H1 (cell line): Measurements from ENCODE around the gene MYOM3. TPM values are rescaled to one million over a fixed set of nuclear protein-coding genes. Genes with fewer than 3 reads are reported as not detected.

Experiments
- CTCF ChIA-PET: fragments of 300-600 bp; sonication (Branson Sonifier 250); formaldehyde crosslinking; loops from one replicate; lab custom pipeline; 2021; ENCODE audit not compliant: partially characterized antibody; lab: Charles Lee
- POLR2A ChIA-PET: fragments of 300-600 bp; sonication (Branson Sonifier 250); formaldehyde crosslinking; loops from one replicate; lab custom pipeline; 2021; ENCODE audit warnings: inconsistent platforms; ENCODE audit not compliant: partially characterized antibody; lab: Charles Lee
- DNase-seq, 2 experiments: peaks; one replicate each; pipeline versions ENCODE4 v3.0.0 to v3.0.0-alpha.2; 2010 to 2022; ENCODE audit warnings: low spot score in 2 of 2, low read depth in 1 of 2, mixed read lengths in 1 of 2
- FAIRE-seq: peaks from 2 replicates; lab custom pipeline; 2011; peaks lifted over from hg19 to GRCh38; lab: Jason Lieb, UNC
- H2AFZ ChIP-seq: 2 replicates; pipeline ENCODE4 v1.8.1; 2012; ENCODE audit warnings: low read length, inconsistent platforms
- H2AK5ac ChIP-seq: 2 replicates; pipeline ENCODE4 v1.6.1; 2013; ENCODE audit warnings: low read depth, low read length
- H2BK120ac ChIP-seq: replicated peaks from 2 replicates; pipeline ENCODE3; 2013; ENCODE audit warnings: low read depth, low read length, inconsistent platforms
- H2BK12ac ChIP-seq: 2 replicates; pipeline ENCODE4 v1.6.1; 2013; ENCODE audit warnings: low read depth, low read length
- H2BK15ac ChIP-seq: 2 replicates; pipeline ENCODE4 v1.6.1; 2013; ENCODE audit warnings: low read length
- H2BK20ac ChIP-seq: 2 replicates; pipeline ENCODE4 v1.6.1; 2013; ENCODE audit warnings: low read length
- H2BK5ac ChIP-seq: 2 replicates; pipeline ENCODE4 v1.6.1; 2013; ENCODE audit warnings: low read depth, low read length
- H3K14ac ChIP-seq: 2 replicates; pipeline ENCODE4 v1.6.1; 2013; ENCODE audit warnings: inconsistent platforms; ENCODE audit not compliant: insufficient read length
- H3K18ac ChIP-seq: 2 replicates; pipeline ENCODE4 v1.6.1; 2013; ENCODE audit warnings: low read length; ENCODE audit errors: extremely low read depth
- H3K23ac ChIP-seq: 2 replicates; pipeline ENCODE4 v1.6.1; 2013; ENCODE audit warnings: inconsistent platforms; ENCODE audit not compliant: insufficient read length
- H3K23me2 ChIP-seq: 2 replicates; pipeline ENCODE4 v1.6.1; 2013; ENCODE audit warnings: low read depth, low read length
- H3K27ac ChIP-seq: 2 replicates; pipeline ENCODE4 v1.6.1; 2011; ENCODE audit warnings: low read depth, low read length, inconsistent platforms
- H3K27me3 ChIP-seq, 4 experiments: replicated peaks in 1 of 4; 1 replicate in 1 of 4; 2 replicates in 3 of 4; pipeline versions ENCODE4 v1.6.1 to v1.8.1; 2011 to 2013; ENCODE audit warnings: low read length in 3 of 4, mild to moderate bottlenecking in 3 of 4, inconsistent platforms in 2 of 4, mixed read lengths in 2 of 4, moderate library complexity in 1 of 4; ENCODE audit not compliant: control insufficient read depth in 3 of 4, insufficient read depth in 3 of 4; ENCODE audit errors: extremely low read depth in 1 of 4
- H3K36me3 ChIP-seq, 4 experiments: 2 replicates each; pipeline versions ENCODE4 v1.6.1 to v1.8.1; 2011 to 2013; ENCODE audit warnings: mild to moderate bottlenecking in 4 of 4, low read length in 3 of 4, moderate library complexity in 2 of 4, control low read depth in 1 of 4, inconsistent platforms in 1 of 4; ENCODE audit not compliant: insufficient read depth in 4 of 4, control insufficient read depth in 2 of 4
- H3K4ac ChIP-seq: replicated peaks from 2 replicates; pipeline ENCODE3; 2013; ENCODE audit warnings: low read length, low read depth, mixed read lengths, inconsistent platforms; ENCODE audit not compliant: insufficient read length
- H3K4me1 ChIP-seq, 4 experiments: replicated peaks in 1 of 4; 1 replicate in 1 of 4; 2 replicates in 3 of 4; pipeline versions ENCODE4 v1.6.1 to v1.8.1; 2011 to 2013; ENCODE audit warnings: low read length in 3 of 4, inconsistent platforms in 2 of 4, mixed read lengths in 1 of 4; ENCODE audit not compliant: insufficient read depth in 4 of 4, control insufficient read depth in 3 of 4
- H3K4me2 ChIP-seq, 2 experiments: 2 replicates each; pipeline versions ENCODE4 v1.6.1 to v1.8.1; 2011 to 2013; ENCODE audit warnings: low read depth in 2 of 2, low read length in 2 of 2, control low read depth in 1 of 2, inconsistent platforms in 1 of 2, mild to moderate bottlenecking in 1 of 2; ENCODE audit not compliant: insufficient read depth in 1 of 2
- H3K4me3 ChIP-seq, 4 experiments: fragments of 200-600, 300-600 bp in 1 of 4; sonication (generic), shearing (Covaris generic), sonication (Bioruptor Twin) in 1 of 4; 2 replicates each; pipeline versions ENCODE4 v1.5.1 to v1.8.1; 2011 to 2016; ENCODE audit warnings: low read length in 4 of 4, low read depth in 3 of 4, control low read depth in 2 of 4, inconsistent platforms in 2 of 4, mild to moderate bottlenecking in 2 of 4, mixed read lengths in 1 of 4, moderate library complexity in 1 of 4; ENCODE audit not compliant: insufficient read depth in 2 of 4; ENCODE audit errors: extremely low read depth in 1 of 4
- H3K56ac ChIP-seq: replicated peaks from 2 replicates; pipeline ENCODE3; 2013; ENCODE audit warnings: low read depth, mild to moderate bottlenecking, mixed read lengths, low read length, inconsistent platforms; ENCODE audit not compliant: insufficient read length
- H3K79me1 ChIP-seq: 2 replicates; pipeline ENCODE4 v1.6.1; 2013; ENCODE audit warnings: low read depth, low read length, control low read depth
- H3K79me2 ChIP-seq, 2 experiments: 2 replicates each; pipeline versions ENCODE4 v1.6.1 to v1.8.1; 2012 to 2013; ENCODE audit warnings: low read length in 2 of 2, mild to moderate bottlenecking in 2 of 2, inconsistent platforms in 1 of 2; ENCODE audit not compliant: insufficient read depth in 2 of 2, control insufficient read depth in 1 of 2
- H3K9ac ChIP-seq, 4 experiments: replicated peaks in 1 of 4; 1 replicate in 1 of 4; 2 replicates in 3 of 4; pipeline versions ENCODE4 v1.6.1 to v1.8.1; 2011 to 2013; ENCODE audit warnings: low read depth in 3 of 4, low read length in 3 of 4, control low read depth in 2 of 4, mild to moderate bottlenecking in 2 of 4, moderate library complexity in 2 of 4, inconsistent platforms in 1 of 4; ENCODE audit errors: extremely low read depth in 1 of 4
- H3K9me3 ChIP-seq, 2 experiments: 2 replicates each; pipeline versions ENCODE4 v1.6.1 to v1.8.1; 2012 to 2013; ENCODE audit warnings: mild to moderate bottlenecking in 2 of 2, moderate library complexity in 2 of 2, control low read depth in 1 of 2, inconsistent platforms in 1 of 2, low read depth in 1 of 2, low read length in 1 of 2, mixed read lengths in 1 of 2; ENCODE audit not compliant: insufficient read depth in 2 of 2
- H4K20me1 ChIP-seq, 2 experiments: replicated peaks in 1 of 2; 2 replicates each; pipeline versions ENCODE3 to v1.8.1; 2011 to 2013; ENCODE audit warnings: inconsistent platforms in 2 of 2, low read length in 2 of 2, mild to moderate bottlenecking in 1 of 2; ENCODE audit not compliant: insufficient read depth in 2 of 2, control insufficient read depth in 1 of 2
- H4K5ac ChIP-seq: 2 replicates; pipeline ENCODE4 v1.6.1; 2013; ENCODE audit warnings: low read length, low read depth, mixed read lengths, inconsistent platforms; ENCODE audit not compliant: insufficient read length
- H4K8ac ChIP-seq: 2 replicates; pipeline ENCODE4 v1.8.0; 2013; ENCODE audit warnings: mild to moderate bottlenecking, moderate library complexity, low read length, inconsistent platforms; ENCODE audit not compliant: insufficient read depth; ENCODE audit errors: extremely low read depth
- H4K91ac ChIP-seq: replicated peaks from 2 replicates; pipeline ENCODE3; 2013; ENCODE audit warnings: low read length, mixed read lengths, inconsistent platforms; ENCODE audit not compliant: insufficient read length
- CHD1 ChIP-seq: IDR thresholded peaks from 2 replicates; pipeline ENCODE4 v1.6.1; 2012; ENCODE audit warnings: low read depth, low read length, improper control_type of control experiment
- GABPA ChIP-seq: IDR thresholded peaks from 2 replicates; pipeline ENCODE4 v1.6.1; 2011; ENCODE audit warnings: mild to moderate bottlenecking, low read length, moderate library complexity, borderline replicate concordance; ENCODE audit not compliant: insufficient read depth
- RNF2 ChIP-seq: fragments of 200-900, 300-1000 bp; sonication (generic); IDR thresholded peaks from 2 replicates; pipeline ENCODE4 v1.7.1; 2016; ENCODE audit warnings: borderline replicate concordance, low read depth, mild to moderate bottlenecking, antibody characterized with exemption, low read length; ENCODE audit not compliant: poor library complexity, severe bottlenecking; ENCODE audit errors: missing control alignments
- SAP30 ChIP-seq: fragments of 300-600 bp; sonication (generic); IDR thresholded peaks from 2 replicates; pipeline ENCODE4 v1.7.1; 2012; ENCODE audit warnings: low read length, moderate library complexity, mild to moderate bottlenecking, inconsistent platforms; ENCODE audit not compliant: insufficient read depth, insufficient replicate concordance
- WGBS, 2 experiments: shearing (Covaris generic) in 1 of 2; methylation state at CpG; one replicate each; pipeline versions ENCODE4 v1.1.6 to v1.1.7; 2013 to 2015; ENCODE audit warnings: low lambda C conversion rate in 2 of 2, mixed read lengths in 2 of 2, inconsistent platforms in 1 of 2, low coverage in 1 of 2, missing lambda C conversion rate in 1 of 2; ENCODE audit not compliant: insufficient replicate concordance in 2 of 2, insufficient coverage in 1 of 2, insufficient read length in 1 of 2; ENCODE audit errors: extremely low coverage in 1 of 2, missing lambda C conversion rate in 1 of 2; 5-methylcytosine and 5-hydroxymethylcytosine counted together
- polyA plus RNA-seq, 7 experiments: library from polyadenylated mRNA; depleted of rRNA in 3 of 7; stranded (reverse) in 5 of 7; unstranded in 2 of 7; fragments of >200 nt in 5 of 7; fragments of 200-250 nt in 2 of 7; gene quantifications; 1 replicate in 5 of 7; 2 replicates in 1 of 7; 4 replicates in 1 of 7; pipeline versions ENCODE4 v1.2.1 to v1.2.3, GENCODE V29; 2011 to 2013; ENCODE audit warnings: missing spikeins in 2 of 7, mixed read lengths in 2 of 7
- total RNA-seq: library from RNA; stranded (reverse); fragmentation: NEBNext Ultra II Directional; extraction: Animal tissue kit (Norgen Biotek cat#: 25700); gene quantifications from 2 replicates; pipeline ENCODE4 v1.2.1, GENCODE V29; 2021
- TF ChIP-seq, protein P1 (sequence below), 3 experiments: IDR thresholded peaks; 1 replicate in 2 of 3; 2 replicates in 1 of 3; pipeline versions ENCODE4 v1.5.1 to v1.6.1; 2011; ENCODE audit warnings: low read length in 3 of 3, mild to moderate bottlenecking in 3 of 3, inconsistent platforms in 2 of 3, low read depth in 1 of 3, moderate library complexity in 1 of 3; ENCODE audit not compliant: insufficient read depth in 1 of 3; ENCODE audit errors: control extremely low read depth in 1 of 3

Gene MYOM3
- total and polyA plus RNA-seq, 2 of the 8 experiments (the other 6 are each of a cell fraction or from before 2014, with no cell fraction given): 0.08 to 0.09 TPM

DNA sequence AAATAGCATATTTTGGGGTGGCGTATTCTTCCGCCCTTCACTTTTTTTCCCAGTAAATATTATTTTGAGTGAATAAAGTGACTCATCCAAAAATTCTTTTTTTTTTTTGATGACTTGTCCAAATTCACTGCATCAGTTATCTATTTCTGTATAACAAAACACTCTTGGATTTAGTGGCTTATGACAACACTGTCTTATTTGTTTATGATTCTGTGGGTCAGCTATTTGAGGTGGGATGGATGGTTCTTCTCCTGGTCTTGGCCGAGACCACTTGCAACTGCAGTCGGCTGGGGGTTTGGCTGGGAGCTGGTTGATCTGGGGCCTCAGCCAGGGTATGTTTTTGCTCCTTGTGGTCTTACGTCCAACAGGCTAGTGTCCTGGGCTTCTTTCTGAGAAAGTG lies 91.9 kb downstream of the MYOM3 start:
- Histone ChIP-seq H3K9me3 (no peaks in the 10 kb centered on the region), H3K4me3 (no peak overlapping the region), H3K79me2 (no peaks in the 10 kb centered on the region), H2AK5ac (no peak overlapping the region), H2BK15ac (no peak overlapping the region), H4K20me1 (no peaks in the 10 kb centered on the region), H4K8ac (no peak overlapping the region), H2BK12ac (no peak overlapping the region), H2BK5ac (no peak overlapping the region), H3K79me1 (no peaks in the 10 kb centered on the region), H3K27ac (no peak overlapping the region), H3K9ac (no peak overlapping the region), H3K23me2 (no peaks in the 10 kb centered on the region), H3K18ac (no peak overlapping the region), H4K91ac (no peak overlapping the region), H2BK20ac (no peak overlapping the region), H2BK120ac (no peak overlapping the region), H3K36me3 (no peaks in the 10 kb centered on the region), H2AFZ (no peak overlapping the region), H3K4me2 (no peak overlapping the region), H3K23ac (no peak overlapping the region), H3K14ac (no peak overlapping the region), H4K5ac (no peak overlapping the region), H3K27me3 (no peaks in the 10 kb centered on the region), H3K4ac (no peak overlapping the region), H3K56ac (no peak overlapping the region), H3K4me1 (peaks cover 0 to 12% (median 4%) of the 10 kb centered on the region in 4 experiments; a peak in 5 of 7 replicates)
- FAIRE-seq (no peak), DNase-seq (no peak)
- 98% methylated on average over 5 of the region's 5 CpGs; no CpG with 5 or more reads in 1 of the 2 experiments for WGBS, 2 experiments
- ChIA-PET CTCF (interaction anchor here (1.1 to 1.9 kb wide), 3 partner anchors 8 to 70 kb away, joined by 4 to 6 read pairs (median 4); no protein-coding TSS in a partner anchor), POLR2A (interaction anchor here (2.3 to 2.7 kb wide), 2 partner anchors 39 to 61 kb away, joined by 5 to 14 read pairs; partner anchors contain the start of genes PNRC2 and SRSF10)
- no peak for TF ChIP-seq RNF2
- TF ChIP-seq SAP30: no peak
- TF ChIP-seq GABPA: no peak
- TF ChIP-seq CHD1: no peak
- TF ChIP-seq, protein P1, sequence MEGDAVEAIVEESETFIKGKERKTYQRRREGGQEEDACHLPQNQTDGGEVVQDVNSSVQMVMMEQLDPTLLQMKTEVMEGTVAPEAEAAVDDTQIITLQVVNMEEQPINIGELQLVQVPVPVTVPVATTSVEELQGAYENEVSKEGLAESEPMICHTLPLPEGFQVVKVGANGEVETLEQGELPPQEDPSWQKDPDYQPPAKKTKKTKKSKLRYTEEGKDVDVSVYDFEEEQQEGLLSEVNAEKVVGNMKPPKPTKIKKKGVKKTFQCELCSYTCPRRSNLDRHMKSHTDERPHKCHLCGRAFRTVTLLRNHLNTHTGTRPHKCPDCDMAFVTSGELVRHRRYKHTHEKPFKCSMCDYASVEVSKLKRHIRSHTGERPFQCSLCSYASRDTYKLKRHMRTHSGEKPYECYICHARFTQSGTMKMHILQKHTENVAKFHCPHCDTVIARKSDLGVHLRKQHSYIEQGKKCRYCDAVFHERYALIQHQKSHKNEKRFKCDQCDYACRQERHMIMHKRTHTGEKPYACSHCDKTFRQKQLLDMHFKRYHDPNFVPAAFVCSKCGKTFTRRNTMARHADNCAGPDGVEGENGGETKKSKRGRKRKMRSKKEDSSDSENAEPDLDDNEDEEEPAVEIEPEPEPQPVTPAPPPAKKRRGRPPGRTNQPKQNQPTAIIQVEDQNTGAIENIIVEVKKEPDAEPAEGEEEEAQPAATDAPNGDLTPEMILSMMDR (IDR thresholded peaks at IDR 0.05; ENCODE audit: control extremely low read depth in 1 of 3, insufficient read depth in 1 of 3, low read depth in 1 of 3, low read length in 3 of 3): no peak
